ENCODE data around the gene MAN2B1.
"Not testable (repeated sequence)": the region's sequence is repeated elsewhere in the genome, so short reads cannot be mapped to it uniquely, and the experiment has no call there.

Gene MAN2B1

DNA sequence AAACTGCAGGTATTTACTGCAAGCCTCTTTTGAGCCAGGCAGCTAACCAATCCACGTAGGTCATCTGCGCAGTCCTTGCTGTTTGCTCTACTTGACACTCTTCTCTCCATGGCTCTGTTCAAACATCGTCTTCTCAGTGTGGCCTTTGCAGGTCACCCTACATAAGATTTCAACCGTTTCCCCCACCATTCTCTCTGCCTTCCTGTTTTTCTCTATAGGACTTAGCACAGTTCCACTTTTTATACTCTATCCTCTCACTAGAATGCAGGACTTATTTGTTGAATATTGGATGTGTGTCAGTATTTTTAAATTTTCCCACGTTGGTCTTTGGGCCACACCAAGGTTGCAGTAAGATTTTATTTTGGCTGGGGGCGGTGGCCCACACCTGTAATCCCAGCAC, 31.6 kb upstream of the MAN2B1 start:
- no peak overlapping the region for H3K27ac ChIP-seq (ENCODE audit: low read length, poor library complexity, severe bottlenecking)
- no peak overlapping the region for H2AK5ac ChIP-seq (ENCODE audit: low read length, severe bottlenecking)
- H3K4me2 ChIP-seq (ENCODE audit: low read length, poor library complexity, severe bottlenecking) = no peak overlapping the region
- no peak overlapping the region for H3K9ac ChIP-seq (ENCODE audit: low read length)
- no peak for DNase-seq
- no peak overlapping the region for H3K4me3 ChIP-seq (ENCODE audit: insufficient read depth in 1 of 2, low read depth in 1 of 2, low read length in 2 of 2)
- no peak overlapping the region for H3K23ac ChIP-seq (ENCODE audit: low read length in 2 of 2)
- H3K14ac ChIP-seq (ENCODE audit: low read length in 2 of 2) = no peak overlapping the region
- H3K79me1 ChIP-seq (replicated peaks; ENCODE audit: low read length, poor library complexity, severe bottlenecking) = peaks cover 42% of the 10 kb centered on the region
- H2BK12ac ChIP-seq (ENCODE audit: low read length in 2 of 2) = no peak overlapping the region
- peaks cover 19% of the 10 kb centered on the region for H3K4me1 ChIP-seq (ENCODE audit: control insufficient read depth, insufficient read depth, low read depth, low read length)
- WGBS = 94% methylated on average over 6 of the region's 6 CpGs
- H3K4ac ChIP-seq (ENCODE audit: low read depth in 1 of 2, low read length in 2 of 2) = no peak overlapping the region
- H3K36me3 ChIP-seq (ENCODE audit: control insufficient read depth in 1 of 2, insufficient read depth in 2 of 2, low read depth in 1 of 2, low read length in 2 of 2) = peaks cover 58 to 62% of the 10 kb centered on the region in 2 experiments
- H3K27me3 ChIP-seq (ENCODE audit: control insufficient read depth in 1 of 2, insufficient read depth in 1 of 2, low read length in 2 of 2) = no peaks in the 10 kb centered on the region
- H3K9me3 ChIP-seq (ENCODE audit: control insufficient read depth, low read length) = no peaks in the 10 kb centered on the region
- no peak overlapping the region for H3K18ac ChIP-seq (ENCODE audit: low read depth in 1 of 2, low read length in 2 of 2)
- no peak overlapping the region for H2AFZ ChIP-seq (ENCODE audit: low read depth, low read length)
- H4K91ac ChIP-seq (ENCODE audit: low read length) = no peak overlapping the region
- H4K8ac ChIP-seq (ENCODE audit: low read length) = no peak overlapping the region
- H2BK5ac ChIP-seq (ENCODE audit: low read depth, low read length, poor library complexity, severe bottlenecking) = no peak overlapping the region
- no peak overlapping the region for H2BK120ac ChIP-seq (ENCODE audit: low read depth, low read length)
- no peak overlapping the region for H2BK15ac ChIP-seq (ENCODE audit: low read depth, poor library complexity, severe bottlenecking)

DNA sequence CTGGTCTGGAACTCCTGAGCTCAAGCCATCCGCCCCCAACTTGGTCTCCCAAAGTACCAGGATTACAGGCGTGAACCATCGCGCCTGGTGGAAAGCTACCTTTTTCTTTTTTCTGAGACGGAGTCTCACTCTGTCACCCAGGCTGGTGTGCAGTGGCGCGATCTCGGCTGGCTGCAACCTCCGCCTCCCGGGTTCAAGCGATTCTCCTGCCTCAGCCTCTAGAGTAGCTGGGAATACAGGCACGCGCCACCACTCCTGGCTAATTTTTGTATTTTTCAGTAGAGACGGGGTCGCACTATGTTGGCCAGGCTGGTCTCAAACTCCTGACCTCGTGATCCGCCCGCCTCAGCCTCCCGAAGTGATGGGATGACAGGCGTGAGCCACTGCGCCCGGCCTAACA, 30.9 kb upstream of the MAN2B1 start:
- H3K14ac ChIP-seq (ENCODE audit: low read length in 2 of 2); H2BK15ac ChIP-seq (ENCODE audit: low read depth, poor library complexity, severe bottlenecking); H2BK120ac ChIP-seq (ENCODE audit: low read depth, low read length); H3K4ac ChIP-seq (ENCODE audit: low read depth in 1 of 2, low read length in 2 of 2); H3K23ac ChIP-seq (ENCODE audit: low read length in 2 of 2); H2BK12ac ChIP-seq (ENCODE audit: low read length in 2 of 2); H3K4me2 ChIP-seq (ENCODE audit: low read length, poor library complexity, severe bottlenecking); DNase-seq; H2BK5ac ChIP-seq (ENCODE audit: low read depth, low read length, poor library complexity, severe bottlenecking); H3K27me3 ChIP-seq (ENCODE audit: control insufficient read depth in 1 of 2, insufficient read depth in 1 of 2, low read length in 2 of 2); H3K18ac ChIP-seq (ENCODE audit: low read depth in 1 of 2, low read length in 2 of 2); H4K91ac ChIP-seq (ENCODE audit: low read length); H3K27ac ChIP-seq (ENCODE audit: low read length, poor library complexity, severe bottlenecking); H2AK5ac ChIP-seq (ENCODE audit: low read length, severe bottlenecking); H3K9me3 ChIP-seq (ENCODE audit: control insufficient read depth, low read length); H2AFZ ChIP-seq (ENCODE audit: low read depth, low read length): not testable (repeated sequence)
- H3K9ac ChIP-seq (ENCODE audit: low read length) = peak overlapping the region; percentile 91
- H4K8ac ChIP-seq (ENCODE audit: low read length) = peak overlapping the region; percentile 85
- H3K4me1 ChIP-seq (ENCODE audit: control insufficient read depth, insufficient read depth, low read depth, low read length) = peaks cover 19% of the 10 kb centered on the region
- 97% methylated on average over 22 of the region's 22 CpGs for WGBS
- H3K36me3 ChIP-seq (ENCODE audit: control insufficient read depth in 1 of 2, insufficient read depth in 2 of 2, low read depth in 1 of 2, low read length in 2 of 2) = peaks cover 56 to 57% of the 10 kb centered on the region in 2 experiments
- H3K4me3 ChIP-seq (ENCODE audit: insufficient read depth in 1 of 2, low read depth in 1 of 2, low read length in 2 of 2) = peak overlapping the region in 1 of 2 experiments; percentile 97
- H3K79me1 ChIP-seq (replicated peaks; ENCODE audit: low read length, poor library complexity, severe bottlenecking) = peaks cover 37% of the 10 kb centered on the region

DNA sequence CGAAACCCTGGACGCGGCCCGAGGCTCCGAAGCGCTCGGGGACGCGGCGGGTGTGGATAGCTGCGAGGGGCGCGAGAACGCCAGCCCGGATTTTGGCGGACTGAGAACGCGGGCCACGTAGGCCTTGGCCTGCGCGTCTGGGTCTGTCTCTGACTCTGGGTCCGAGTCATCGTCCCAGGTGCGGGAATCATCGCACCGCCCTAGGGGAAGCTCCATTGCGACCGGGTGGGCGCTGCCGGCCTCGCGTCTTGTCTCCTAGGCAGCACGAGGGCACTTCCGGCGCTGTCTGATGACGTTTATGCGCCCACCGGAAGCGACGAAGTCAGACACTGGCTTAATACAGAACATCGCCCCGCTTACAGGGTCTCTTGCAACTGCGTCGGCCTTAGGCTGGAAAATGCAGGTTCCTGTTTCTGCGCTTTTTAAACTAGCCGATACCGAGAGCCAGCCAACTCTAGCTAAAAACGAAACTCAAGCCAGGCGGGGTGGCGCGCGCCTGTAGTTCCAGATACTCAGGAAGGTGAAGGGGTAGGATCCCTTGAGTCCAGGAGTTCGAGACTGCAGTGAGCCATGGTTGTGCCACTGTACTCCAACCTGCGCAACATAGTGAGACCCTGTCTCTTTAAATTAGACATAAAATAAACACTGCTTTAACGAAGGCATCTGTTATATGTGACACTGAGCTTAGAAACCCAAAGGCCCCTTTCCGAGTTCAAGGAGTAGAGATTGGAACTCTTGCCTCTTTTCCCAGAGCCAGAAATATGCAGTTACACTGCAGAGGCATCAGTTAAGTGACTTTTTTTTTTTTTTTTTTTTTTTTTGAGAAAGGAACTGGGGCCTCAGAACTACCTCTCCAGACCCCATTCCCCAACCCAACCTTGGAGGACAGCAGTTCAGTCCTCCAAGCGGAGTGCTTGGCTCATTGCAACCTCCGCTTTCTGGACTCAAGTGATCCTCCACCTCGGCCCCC, 30.1 kb upstream of the MAN2B1 start, which contains the start of gene FBXW9:
Gene FBXW9 (minus strand): TSS at position 266 of the 970 bp plus-strand sequence. CDS start 50 bp downstream, at position 216.
- peak within 1 kb of the TSS in 1 of 2 experiments; percentile 84 for H3K14ac ChIP-seq (ENCODE audit: low read length in 2 of 2)

DNA sequence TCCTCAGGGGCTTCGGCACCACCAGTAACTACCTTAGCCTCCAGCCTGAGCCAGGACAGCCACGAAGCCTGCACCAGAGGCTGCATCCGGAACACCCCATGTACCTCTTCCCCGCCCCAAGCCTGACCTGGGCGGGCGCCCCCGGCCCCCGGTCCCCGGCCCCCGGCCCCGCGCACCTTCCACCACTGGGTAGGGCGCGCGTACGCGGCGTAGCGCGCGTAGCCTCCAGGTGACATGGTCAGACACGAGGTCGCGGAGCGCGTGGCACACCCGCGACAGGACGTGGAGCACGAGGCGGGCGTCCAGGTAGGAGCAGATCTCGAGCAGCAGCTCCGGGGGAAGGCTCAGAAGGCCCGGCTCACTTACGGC, 29.4 kb upstream of the MAN2B1 start:
- Histone ChIP-seq H3K27ac (ENCODE audit: low read length, poor library complexity, severe bottlenecking) (no peak overlapping the region), H2BK5ac (ENCODE audit: low read depth, low read length, poor library complexity, severe bottlenecking) (peak overlapping the region; percentile 24), H3K4ac (ENCODE audit: low read depth in 1 of 2, low read length in 2 of 2) (peak overlapping the region in 1 of 2 experiments; percentile 67), H2BK120ac (ENCODE audit: low read depth, low read length) (no peak overlapping the region), H2AK5ac (ENCODE audit: low read length, severe bottlenecking) (no peak overlapping the region), H4K8ac (ENCODE audit: low read length) (peak overlapping the region; percentile 80), H3K9ac (ENCODE audit: low read length) (peak overlapping the region; percentile 91), H3K27me3 (ENCODE audit: control insufficient read depth in 1 of 2, insufficient read depth in 1 of 2, low read length in 2 of 2) (no peaks in the 10 kb centered on the region), H3K36me3 (ENCODE audit: control insufficient read depth in 1 of 2, insufficient read depth in 2 of 2, low read depth in 1 of 2, low read length in 2 of 2) (peaks cover 47 to 49% of the 10 kb centered on the region in 2 experiments), H3K4me2 (ENCODE audit: low read length, poor library complexity, severe bottlenecking) (peak overlapping the region; percentile 96), H4K91ac (ENCODE audit: low read length) (no peak overlapping the region), H3K4me3 (ENCODE audit: insufficient read depth in 1 of 2, low read depth in 1 of 2, low read length in 2 of 2) (peak overlapping the region; percentile 84 to 97), H2BK15ac (ENCODE audit: low read depth, poor library complexity, severe bottlenecking) (no peak overlapping the region), H3K4me1 (ENCODE audit: control insufficient read depth, insufficient read depth, low read depth, low read length) (peaks cover 17% of the 10 kb centered on the region), H3K14ac (ENCODE audit: low read length in 2 of 2) (no peak overlapping the region), H2BK12ac (ENCODE audit: low read length in 2 of 2) (no peak overlapping the region), H3K79me1 (replicated peaks; ENCODE audit: low read length, poor library complexity, severe bottlenecking) (peaks cover 30% of the 10 kb centered on the region), H3K18ac (ENCODE audit: low read depth in 1 of 2, low read length in 2 of 2) (no peak overlapping the region), H2AFZ (ENCODE audit: low read depth, low read length) (peak overlapping the region; percentile 49), H3K23ac (ENCODE audit: low read length in 2 of 2) (peak overlapping the region in 1 of 2 experiments; percentile 81), H3K9me3 (ENCODE audit: control insufficient read depth, low read length) (no peaks in the 10 kb centered on the region)
- 6% methylated on average over 33 of the region's 36 CpGs for WGBS
- no peak for DNase-seq

More for the DNA sequence above, 30.1 kb upstream of the MAN2B1 start, which contains the start of gene FBXW9:
- H3K79me1 ChIP-seq (replicated peaks; ENCODE audit: low read length, poor library complexity, severe bottlenecking) = peaks cover 32% of the 10 kb centered on the region
- peak; percentile 95 for DNase-seq
- peak within 1 kb of the TSS; percentile 57 for H3K27ac ChIP-seq (ENCODE audit: low read length, poor library complexity, severe bottlenecking)
- H2BK15ac ChIP-seq (ENCODE audit: low read depth, poor library complexity, severe bottlenecking) = no peak within 1 kb of the TSS
- H3K9me3 ChIP-seq (ENCODE audit: control insufficient read depth, low read length) = no peaks in the 10 kb centered on the region
- H3K4ac ChIP-seq (ENCODE audit: low read depth in 1 of 2, low read length in 2 of 2) = peak within 1 kb of the TSS; percentile 42 to 67
- H3K4me2 ChIP-seq (ENCODE audit: low read length, poor library complexity, severe bottlenecking) = peak within 1 kb of the TSS; percentile 96
- peak within 1 kb of the TSS; percentile 86 for H4K8ac ChIP-seq (ENCODE audit: low read length)
- peaks cover 49 to 50% of the 10 kb centered on the region in 2 experiments for H3K36me3 ChIP-seq (ENCODE audit: control insufficient read depth in 1 of 2, insufficient read depth in 2 of 2, low read depth in 1 of 2, low read length in 2 of 2)
- peak within 1 kb of the TSS; percentile 24 for H2BK5ac ChIP-seq (ENCODE audit: low read depth, low read length, poor library complexity, severe bottlenecking)
- H2BK120ac ChIP-seq (ENCODE audit: low read depth, low read length) = no peak within 1 kb of the TSS
- no peak within 1 kb of the TSS for H4K91ac ChIP-seq (ENCODE audit: low read length)
- peak within 1 kb of the TSS; percentile 84 to 97 for H3K4me3 ChIP-seq (ENCODE audit: insufficient read depth in 1 of 2, low read depth in 1 of 2, low read length in 2 of 2)
- peak within 1 kb of the TSS; percentile 57 for H2AK5ac ChIP-seq (ENCODE audit: low read length, severe bottlenecking)
- 9% methylated on average over 59 of the region's 59 CpGs for WGBS
- H3K9ac ChIP-seq (ENCODE audit: low read length) = peak within 1 kb of the TSS; percentile 91
- no peaks in the 10 kb centered on the region for H3K27me3 ChIP-seq (ENCODE audit: control insufficient read depth in 1 of 2, insufficient read depth in 1 of 2, low read length in 2 of 2)
- H2BK12ac ChIP-seq (ENCODE audit: low read length in 2 of 2) = no peak within 1 kb of the TSS
- H2AFZ ChIP-seq (ENCODE audit: low read depth, low read length) = peak within 1 kb of the TSS; percentile 49
- peak within 1 kb of the TSS in 1 of 2 experiments; percentile 81 for H3K23ac ChIP-seq (ENCODE audit: low read length in 2 of 2)
- H3K18ac ChIP-seq (ENCODE audit: low read depth in 1 of 2, low read length in 2 of 2) = peak within 1 kb of the TSS in 1 of 2 experiments; percentile 54
- H3K4me1 ChIP-seq (ENCODE audit: control insufficient read depth, insufficient read depth, low read depth, low read length) = peaks cover 17% of the 10 kb centered on the region
